ENCODE measurements around the gene CAND2. TPM values are rescaled to one million over a fixed set of nuclear protein-coding genes. Genes with fewer than 3 reads are reported as not detected.

CAND2 gene
- total RNA-seq, 1 donor from 2014 or later: 2.6 TPM

DNA sequence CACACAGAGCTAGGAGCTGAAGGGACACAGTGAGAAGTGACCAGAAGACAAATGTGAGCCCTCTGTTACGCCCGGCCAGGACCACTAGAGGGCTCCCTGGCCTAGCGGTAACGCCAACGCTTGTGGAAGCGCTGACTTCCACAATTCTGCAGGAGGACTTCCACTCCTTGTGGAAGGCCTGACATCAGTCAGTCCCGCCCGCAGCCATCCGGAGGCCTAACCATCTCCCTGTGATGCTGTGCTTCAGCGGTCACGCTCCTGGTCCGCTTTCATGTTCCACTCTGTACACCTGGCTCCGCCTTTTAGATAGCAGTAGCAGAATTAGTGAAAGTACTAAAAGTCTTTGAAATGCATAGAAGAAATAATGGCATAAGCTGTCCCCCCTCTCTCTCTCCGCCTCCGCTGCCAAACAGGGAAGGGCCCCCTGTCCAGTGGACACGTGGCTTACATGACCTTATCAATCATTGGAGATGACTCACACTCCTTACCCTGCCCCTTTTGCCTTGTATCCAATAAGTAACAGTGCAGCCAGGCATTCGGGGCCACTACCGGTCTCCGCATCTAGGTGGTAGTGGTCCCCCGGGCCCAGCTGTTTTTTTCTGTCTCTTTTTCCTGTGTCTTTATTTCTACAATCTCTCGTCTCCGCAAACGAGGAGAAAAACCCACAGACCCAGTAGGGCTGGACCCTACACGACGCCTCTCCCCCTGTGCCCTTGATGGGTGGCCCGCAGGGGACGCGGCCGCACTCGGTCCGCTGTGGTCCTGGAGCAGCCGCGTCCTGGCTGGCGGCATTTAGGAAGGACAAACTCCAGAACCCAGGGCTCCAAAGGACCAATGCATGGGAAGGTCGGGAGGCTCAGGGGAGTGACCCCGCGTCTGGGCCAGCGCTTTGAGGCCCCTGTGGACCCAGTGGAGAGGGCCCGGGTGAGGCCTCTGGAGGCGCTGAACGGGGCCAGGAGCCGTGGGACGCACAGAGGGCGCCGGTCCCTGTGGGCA, 71.9 kb downstream of the CAND2 start:
- TF ChIP-seq, protein P1, sequence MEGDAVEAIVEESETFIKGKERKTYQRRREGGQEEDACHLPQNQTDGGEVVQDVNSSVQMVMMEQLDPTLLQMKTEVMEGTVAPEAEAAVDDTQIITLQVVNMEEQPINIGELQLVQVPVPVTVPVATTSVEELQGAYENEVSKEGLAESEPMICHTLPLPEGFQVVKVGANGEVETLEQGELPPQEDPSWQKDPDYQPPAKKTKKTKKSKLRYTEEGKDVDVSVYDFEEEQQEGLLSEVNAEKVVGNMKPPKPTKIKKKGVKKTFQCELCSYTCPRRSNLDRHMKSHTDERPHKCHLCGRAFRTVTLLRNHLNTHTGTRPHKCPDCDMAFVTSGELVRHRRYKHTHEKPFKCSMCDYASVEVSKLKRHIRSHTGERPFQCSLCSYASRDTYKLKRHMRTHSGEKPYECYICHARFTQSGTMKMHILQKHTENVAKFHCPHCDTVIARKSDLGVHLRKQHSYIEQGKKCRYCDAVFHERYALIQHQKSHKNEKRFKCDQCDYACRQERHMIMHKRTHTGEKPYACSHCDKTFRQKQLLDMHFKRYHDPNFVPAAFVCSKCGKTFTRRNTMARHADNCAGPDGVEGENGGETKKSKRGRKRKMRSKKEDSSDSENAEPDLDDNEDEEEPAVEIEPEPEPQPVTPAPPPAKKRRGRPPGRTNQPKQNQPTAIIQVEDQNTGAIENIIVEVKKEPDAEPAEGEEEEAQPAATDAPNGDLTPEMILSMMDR (IDR thresholded peaks at IDR 0.05; ENCODE audit: insufficient read depth, low read length, poor library complexity, severe bottlenecking): peak; percentile 86
- peak; percentile 67 for DNase-seq (ENCODE audit: low read depth)
- no peaks in the 10 kb centered on the region for H3K36me3 ChIP-seq (ENCODE audit: control insufficient read depth, insufficient read depth, low read length)
- H3K27me3 ChIP-seq (ENCODE audit: control insufficient read depth, insufficient read depth, low read length): peaks cover 17% of the 10 kb centered on the region
- H3K4me3 ChIP-seq (ENCODE audit: low read depth, low read length): peak overlapping the region; percentile 32

DNA sequence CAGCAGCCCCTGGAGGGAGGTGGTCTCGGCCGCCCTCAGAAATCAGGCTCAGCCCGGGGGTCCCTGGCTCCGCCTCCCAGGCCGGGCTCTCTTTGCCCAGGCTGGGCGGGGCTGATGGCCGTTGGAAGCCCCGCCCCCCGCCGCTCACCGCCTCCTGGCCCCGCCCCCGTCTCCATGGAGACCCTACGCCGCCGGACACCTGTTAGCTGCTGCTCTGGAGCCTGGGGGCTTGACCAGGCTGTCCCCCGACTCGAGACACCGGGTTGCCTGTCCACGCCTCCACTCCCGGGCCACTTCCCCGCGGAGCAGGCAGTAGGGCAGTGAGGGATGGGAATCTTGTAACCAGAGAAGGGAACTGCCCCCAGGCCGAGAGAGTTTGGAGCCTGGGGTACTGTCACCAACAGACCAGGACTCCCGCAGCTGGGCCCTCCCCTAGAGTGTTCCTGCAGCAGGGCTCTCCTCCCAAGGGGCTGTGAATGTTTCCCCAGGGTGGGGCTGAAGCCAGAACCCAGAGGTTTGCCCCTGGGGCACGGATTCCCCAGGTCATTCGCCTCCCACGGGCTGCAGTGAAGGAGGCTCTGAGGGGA, 72.6 kb downstream of the CAND2 start:
- Histone ChIP-seq H3K27me3 (ENCODE audit: control insufficient read depth, insufficient read depth, low read length) (peaks cover 19% of the 10 kb centered on the region), H3K36me3 (ENCODE audit: control insufficient read depth, insufficient read depth, low read length) (no peaks in the 10 kb centered on the region), H3K4me3 (ENCODE audit: low read depth, low read length) (peak overlapping the region; percentile 32)
- DNase-seq (ENCODE audit: low read depth): no peak
- TF ChIP-seq, protein P1 (IDR thresholded peaks at IDR 0.05; ENCODE audit: insufficient read depth, low read length, poor library complexity, severe bottlenecking): no peak

DNA sequence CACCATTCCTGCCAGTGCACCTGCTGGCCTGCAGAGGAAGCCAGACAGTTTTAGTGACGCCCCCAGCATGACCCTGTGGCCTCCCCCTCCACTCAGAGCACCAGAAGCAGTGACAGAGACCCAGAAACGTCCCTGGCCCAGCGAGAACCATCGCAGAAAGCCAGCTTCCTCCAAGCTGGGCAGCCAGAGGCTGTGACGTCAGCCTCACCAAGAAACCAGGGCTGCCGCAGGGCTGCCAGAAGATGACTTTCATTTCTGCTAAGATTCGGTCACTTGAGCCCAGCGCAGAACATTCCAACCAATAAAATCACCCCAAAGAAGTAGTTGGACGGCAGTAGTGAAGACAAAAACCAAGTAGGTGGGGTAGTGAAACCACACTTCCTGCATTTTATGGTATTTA, 74.5 kb downstream of the CAND2 start:
- H3K4me3 ChIP-seq (ENCODE audit: low read depth, low read length): no peak overlapping the region
- no peaks in the 10 kb centered on the region for H3K36me3 ChIP-seq (ENCODE audit: control insufficient read depth, insufficient read depth, low read length)
- TF ChIP-seq, protein P1 (IDR thresholded peaks at IDR 0.05; ENCODE audit: insufficient read depth, low read length, poor library complexity, severe bottlenecking): no peak
- no peak for DNase-seq (ENCODE audit: low read depth)
- H3K27me3 ChIP-seq (ENCODE audit: control insufficient read depth, insufficient read depth, low read length): peaks cover 23% of the 10 kb centered on the region

DNA sequence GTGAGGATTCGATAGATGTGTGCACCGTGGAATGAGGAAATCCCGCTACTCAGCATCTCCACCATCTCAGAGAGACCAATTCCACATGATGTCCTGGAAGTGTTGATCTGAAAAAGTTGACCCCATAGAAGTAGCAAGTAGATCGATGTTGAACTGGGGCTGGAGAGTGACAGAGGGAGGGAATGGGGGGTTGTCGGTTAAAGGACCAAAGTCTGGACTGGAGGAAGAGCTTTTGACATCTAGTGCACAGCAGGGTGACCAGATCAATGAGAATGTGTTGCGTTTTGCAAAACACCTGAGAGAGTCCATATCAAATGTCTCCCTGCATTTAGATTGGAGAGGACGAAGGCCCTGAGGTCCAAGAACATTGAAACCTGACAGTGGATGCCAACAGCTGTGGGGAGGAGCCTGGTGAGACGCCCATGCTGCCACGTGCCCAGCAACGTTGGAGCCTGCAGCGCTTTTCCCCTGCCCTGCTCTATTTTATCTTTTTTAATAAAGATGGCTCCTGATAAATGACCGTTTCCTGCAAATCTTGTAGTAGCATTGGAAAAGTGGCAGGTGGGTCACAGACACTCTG, 75.0 kb downstream of the CAND2 start:
- peaks cover 26% of the 10 kb centered on the region for H3K27me3 ChIP-seq (ENCODE audit: control insufficient read depth, insufficient read depth, low read length)
- TF ChIP-seq, protein P1 (IDR thresholded peaks at IDR 0.05; ENCODE audit: insufficient read depth, low read length, poor library complexity, severe bottlenecking): no peak
- no peak for DNase-seq (ENCODE audit: low read depth)
- H3K4me3 ChIP-seq (ENCODE audit: low read depth, low read length): no peak overlapping the region
- no peaks in the 10 kb centered on the region for H3K36me3 ChIP-seq (ENCODE audit: control insufficient read depth, insufficient read depth, low read length)

DNA sequence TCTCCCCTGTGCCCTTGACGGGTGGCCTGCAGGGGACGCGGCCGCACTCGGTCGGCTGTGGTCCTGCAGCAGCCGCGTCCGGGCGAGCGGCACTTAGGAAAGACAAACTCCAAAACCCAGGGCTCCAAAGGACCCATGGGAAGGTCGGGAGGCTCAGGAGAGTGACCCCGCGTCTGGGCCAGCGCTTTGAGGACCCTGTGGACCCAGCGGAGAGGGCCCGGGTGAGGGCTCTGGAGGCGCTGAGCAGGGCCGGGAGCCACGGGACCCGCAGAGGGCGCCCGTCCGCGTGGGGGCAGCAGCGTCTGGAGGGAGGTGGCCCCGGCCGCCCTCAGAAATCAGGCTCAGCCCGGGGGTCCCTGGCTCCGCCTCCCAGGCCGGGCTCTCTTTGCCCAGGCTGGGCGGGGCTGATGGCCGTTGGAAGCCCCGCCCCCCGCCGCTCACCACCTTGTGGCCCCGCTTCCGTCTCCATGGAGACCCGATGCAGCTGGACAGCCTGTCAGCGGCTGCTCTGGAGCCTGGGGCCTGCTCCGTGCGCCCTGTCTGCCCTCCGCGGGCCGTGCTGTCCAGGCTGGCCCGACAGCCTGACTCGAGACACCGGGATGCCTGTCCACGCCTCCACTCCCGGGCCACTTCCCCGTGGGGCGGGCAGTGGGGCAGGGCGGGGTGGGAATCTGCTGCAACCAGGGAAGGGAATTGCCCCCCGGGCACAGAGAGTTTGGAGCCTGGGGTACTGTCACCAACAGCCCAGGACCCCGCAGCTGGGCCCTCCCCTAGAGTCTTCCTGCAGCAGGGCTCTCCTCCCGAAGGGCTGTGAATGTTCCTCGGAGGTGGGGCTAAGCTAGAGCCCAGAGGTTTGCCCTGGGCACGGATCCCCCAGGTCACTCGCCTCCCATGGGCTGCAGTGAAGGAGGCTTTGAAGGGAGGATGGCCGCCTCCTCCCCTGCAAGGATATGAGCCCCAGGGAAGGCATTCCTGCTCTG, 79.7 kb downstream of the CAND2 start:
- no peak for DNase-seq (ENCODE audit: low read depth)
- H3K27me3 ChIP-seq (ENCODE audit: control insufficient read depth, insufficient read depth, low read length): peaks cover 21% of the 10 kb centered on the region
- TF ChIP-seq, protein P1 (IDR thresholded peaks at IDR 0.05; ENCODE audit: insufficient read depth, low read length, poor library complexity, severe bottlenecking): peak; percentile 33
- peak overlapping the region; percentile 23 for H3K4me3 ChIP-seq (ENCODE audit: low read depth, low read length)
- no peaks in the 10 kb centered on the region for H3K36me3 ChIP-seq (ENCODE audit: control insufficient read depth, insufficient read depth, low read length)
